Activated T-cell treated with anti-CD3 and anti-CD28 coated beads, Interleukin-2, amount 50 U/mL, for 72 hours (primary cell): Measurements from ENCODE around the gene PIEZO1. TPM values are rescaled to one million over a fixed set of nuclear protein-coding genes. Genes with fewer than 3 reads are reported as not detected.

Experiments used
- ATAC-seq, 2 donors: fragments of 150-1000 bp; cut with Tn5 transposase; replicated peaks in 1 of 2; 2 replicates each; pipeline ENCODE4 v1.10.0; 2021; ENCODE audit warnings: moderate library complexity in 2 of 2, mild to moderate bottlenecking in 1 of 2
- DNase-seq, 2 donors: peaks; one replicate each; pipeline ENCODE4 v3.0.0; 2021 to 2022; ENCODE audit warnings: mixed read lengths in 1 of 2
- H3K27ac Mint-ChIP-seq: one replicate; pipeline ENCODE4 v1.8.0; 2022; ENCODE audit warnings: mild to moderate bottlenecking, moderate library complexity, mixed read lengths
- H3K27me3 Mint-ChIP-seq: one replicate; pipeline ENCODE4 v1.8.0; 2022; ENCODE audit warnings: low read depth, mixed read lengths
- H3K36me3 Mint-ChIP-seq, 2 donors: one replicate each; pipeline ENCODE4 v1.8.0; 2022; ENCODE audit warnings: mixed read lengths in 2 of 2, mild to moderate bottlenecking in 1 of 2; ENCODE audit not compliant: insufficient read depth in 2 of 2
- H3K4me1 Mint-ChIP-seq: one replicate; pipeline ENCODE4 v1.8.0; 2022; ENCODE audit warnings: low read depth, mixed read lengths
- H3K4me3 Mint-ChIP-seq, 2 donors: one replicate each; pipeline ENCODE4 v1.8.0; 2022; ENCODE audit warnings: mild to moderate bottlenecking in 2 of 2, mixed read lengths in 2 of 2, moderate library complexity in 2 of 2
- H3K9me3 Mint-ChIP-seq, 2 donors: one replicate each; pipeline ENCODE4 v1.8.0; 2022; ENCODE audit warnings: mixed read lengths in 2 of 2
- total RNA-seq, 2 donors: library from RNA; stranded (reverse); gene quantifications; one replicate each; pipeline ENCODE4 v1.2.3, GENCODE V29; 2022

The PIEZO1 gene
- total RNA-seq, 2 donors from 2014 or later = 94.1 to 141 TPM

DNA sequence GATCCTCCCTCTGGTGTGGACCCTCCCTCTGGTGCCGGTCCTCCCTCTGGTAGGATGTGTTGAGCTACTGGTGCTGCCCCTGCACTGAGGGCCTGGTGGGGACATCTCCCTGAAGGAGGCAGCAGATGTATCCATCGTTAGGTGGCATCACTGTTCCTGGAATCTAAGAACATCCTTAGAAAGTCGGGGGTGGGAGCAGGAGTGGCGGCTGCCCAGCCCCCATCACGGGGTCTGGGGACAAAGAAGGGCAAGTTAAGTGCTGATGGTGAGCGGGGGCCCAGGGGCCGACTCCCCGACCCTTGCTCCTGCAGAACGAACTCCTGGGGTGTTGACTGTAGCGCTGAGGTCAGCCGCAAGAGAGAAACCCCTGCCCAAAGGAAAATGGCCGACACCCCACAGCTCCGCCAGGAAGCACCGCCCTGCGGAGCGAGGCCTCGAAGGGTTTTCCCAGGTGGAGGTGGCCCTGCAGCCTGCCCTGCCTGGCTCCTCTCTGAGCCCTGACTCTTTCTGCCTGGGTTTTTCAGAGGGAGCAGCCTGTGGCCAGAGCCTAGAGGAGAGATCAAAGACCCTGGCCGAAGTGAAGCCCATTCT, 73.2 kb downstream of the PIEZO1 start:
- no peaks in the 10 kb centered on the region for H3K36me3 Mint-ChIP-seq
- DNase-seq = no peak
- H3K4me3 Mint-ChIP-seq = no peak overlapping the region
- H3K27ac Mint-ChIP-seq = no peak overlapping the region
- H3K27me3 Mint-ChIP-seq = no peaks in the 10 kb centered on the region
- no peak for ATAC-seq
- H3K4me1 Mint-ChIP-seq = peaks cover 24% of the 10 kb centered on the region
- no peaks in the 10 kb centered on the region for H3K9me3 Mint-ChIP-seq

DNA sequence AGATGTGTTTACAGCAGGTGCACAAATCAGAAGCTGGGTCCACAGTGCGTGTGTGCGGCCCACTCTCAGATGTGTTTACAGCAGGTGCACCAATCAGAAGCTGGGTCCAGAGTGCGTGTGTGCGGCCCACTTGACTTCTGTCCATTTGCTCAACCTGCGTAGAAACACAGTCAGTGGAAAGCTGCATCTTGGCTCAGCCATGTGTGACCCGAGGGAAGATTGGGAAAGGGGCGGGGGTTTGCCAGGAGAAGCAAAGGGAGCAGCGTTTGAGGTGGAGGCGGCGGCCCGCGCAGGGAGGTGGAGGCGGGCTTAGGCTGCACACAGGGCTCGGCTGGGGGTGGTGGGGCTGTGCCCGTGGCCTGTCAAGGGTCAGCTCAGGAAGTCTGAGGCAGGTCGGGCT, 74.5 kb downstream of the PIEZO1 start:
- no peak overlapping the region for H3K27ac Mint-ChIP-seq
- H3K36me3 Mint-ChIP-seq = no peaks in the 10 kb centered on the region
- ATAC-seq (no peak), DNase-seq (no peak)
- H3K4me3 Mint-ChIP-seq = no peak overlapping the region
- H3K4me1 Mint-ChIP-seq = peaks cover 25% of the 10 kb centered on the region
- no peaks in the 10 kb centered on the region for H3K9me3 Mint-ChIP-seq
- no peaks in the 10 kb centered on the region for H3K27me3 Mint-ChIP-seq

DNA sequence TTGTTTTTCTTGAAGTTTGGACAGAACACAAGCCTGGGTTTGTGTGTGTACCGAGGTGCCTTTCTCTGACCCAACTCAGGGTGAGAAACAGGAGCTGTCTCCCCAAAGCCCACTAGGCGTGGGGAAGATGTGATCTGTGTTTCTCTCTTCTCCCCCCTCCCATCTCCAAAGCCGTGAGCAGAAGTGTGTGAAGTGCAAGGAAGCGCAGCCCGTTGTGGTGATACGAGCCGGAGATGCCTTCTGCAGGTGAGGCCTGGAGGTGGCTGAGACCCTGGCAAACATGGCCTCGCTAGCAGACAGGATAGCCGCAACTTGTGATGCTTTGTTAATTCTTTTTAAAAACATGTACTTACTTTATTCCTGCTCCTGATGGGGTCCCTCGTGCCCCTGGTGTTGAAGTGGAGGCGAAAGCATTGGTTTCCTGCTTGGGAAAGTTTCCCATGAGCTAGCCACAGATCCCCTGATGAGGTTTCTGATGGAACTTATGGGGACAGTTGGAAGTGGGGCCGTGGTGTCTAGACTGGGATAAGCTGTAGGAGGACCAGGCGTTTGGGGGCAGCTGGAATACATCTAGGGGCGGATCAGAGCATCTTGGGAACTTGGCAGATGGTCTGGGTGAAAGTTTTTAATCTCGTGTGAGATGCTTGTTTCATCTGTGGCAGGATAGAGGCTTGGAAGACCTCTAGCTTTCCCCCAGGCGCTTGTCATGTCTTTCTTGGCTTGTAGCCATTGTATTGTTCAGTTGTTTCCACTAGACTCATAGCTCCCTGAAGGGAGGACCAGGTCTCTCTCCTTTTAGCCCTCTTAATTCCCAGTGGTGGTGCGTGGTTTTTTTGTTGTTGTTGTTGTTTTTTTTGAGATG, 77.8 kb downstream of the PIEZO1 start:
- H3K4me1 Mint-ChIP-seq = peaks cover 58% of the 10 kb centered on the region
- ATAC-seq = no peak
- H3K27me3 Mint-ChIP-seq = no peaks in the 10 kb centered on the region
- H3K4me3 Mint-ChIP-seq = peak overlapping the region; percentile 87 to 93
- H3K36me3 Mint-ChIP-seq = no peaks in the 10 kb centered on the region
- H3K27ac Mint-ChIP-seq = peak overlapping the region; percentile 78
- H3K9me3 Mint-ChIP-seq = no peaks in the 10 kb centered on the region
- no peak for DNase-seq

DNA sequence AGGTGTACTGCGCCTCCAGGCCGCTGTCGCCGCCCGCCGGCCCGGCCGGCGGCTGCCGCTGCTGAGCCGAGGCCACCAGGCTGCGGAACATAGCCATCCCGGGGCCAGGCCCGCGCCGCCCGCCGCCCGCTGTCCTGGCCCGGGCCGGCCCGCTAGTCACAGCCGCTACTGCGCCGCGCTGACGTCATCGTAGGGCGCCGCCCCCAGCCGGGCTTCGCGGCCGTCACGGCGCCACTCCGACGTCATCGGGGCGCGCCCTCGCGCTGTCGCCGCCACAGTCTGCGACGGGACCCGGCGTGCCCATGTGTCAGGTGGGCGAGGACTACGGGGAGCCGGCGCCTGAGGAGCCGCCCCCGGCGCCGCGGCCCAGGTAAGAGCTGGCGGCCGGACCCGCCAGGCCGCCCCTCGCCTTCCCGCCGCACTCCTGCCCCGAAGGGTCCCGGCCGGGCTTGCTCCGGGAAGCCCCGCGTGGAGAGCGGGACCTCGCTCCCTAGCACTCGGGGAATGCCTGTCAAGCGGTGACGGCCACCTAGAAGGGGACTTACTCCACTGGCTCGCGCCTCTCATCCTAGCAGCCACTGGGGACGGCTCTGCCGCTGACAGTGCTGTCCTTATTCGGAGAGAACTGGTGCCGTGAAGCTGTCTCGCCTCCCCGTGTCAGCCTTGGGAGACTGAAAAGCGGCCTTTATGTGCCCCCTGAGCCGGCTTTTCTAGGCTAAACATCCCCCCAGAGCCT, 78.6 kb downstream of the PIEZO1 start, which contains the start of the genes CTU2 and RNF166:
Gene CTU2 (plus strand): TSS at position 275 of the 736 bp plus-strand sequence. CDS start 28 bp downstream, at position 303.
Gene RNF166 (minus strand): TSS at position 180 of the 736 bp plus-strand sequence. CDS start 83 bp downstream, at position 97.
- H3K36me3 Mint-ChIP-seq = no peaks in the 10 kb centered on the region
- H3K27me3 Mint-ChIP-seq = no peaks in the 10 kb centered on the region
- ATAC-seq (peak; percentile 78 to 80), DNase-seq (peak; percentile 95 to 97)
- peaks cover 66% of the 10 kb centered on the region for H3K4me1 Mint-ChIP-seq
- peak within 1 kb of the TSS; percentile 78 for H3K27ac Mint-ChIP-seq
- H3K9me3 Mint-ChIP-seq = no peaks in the 10 kb centered on the region
- H3K4me3 Mint-ChIP-seq = peak within 1 kb of the TSS; percentile 93

DNA sequence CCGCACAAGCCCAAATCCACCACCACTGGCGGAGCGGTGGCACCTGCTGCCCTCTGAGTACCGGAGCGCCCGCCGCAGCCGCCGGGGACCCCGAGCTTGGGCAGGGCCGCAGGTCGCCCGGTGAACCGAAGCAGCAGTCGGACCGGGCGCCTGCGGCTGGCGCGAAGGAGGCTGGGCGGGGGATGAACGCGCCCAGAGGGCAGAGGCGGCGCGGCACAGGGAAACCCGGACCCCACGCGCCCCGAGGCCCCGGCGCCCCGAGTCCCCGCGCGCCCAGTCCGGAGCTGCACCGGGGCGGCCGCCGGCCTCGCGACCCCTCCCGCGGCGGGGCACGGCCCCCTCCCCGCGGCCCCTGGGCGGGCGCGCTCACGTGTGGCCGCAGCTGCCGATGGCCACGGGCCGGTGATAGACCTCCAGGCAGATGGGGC, 79.2 kb downstream of the PIEZO1 start:
- ATAC-seq (peak; percentile 17 to 18), DNase-seq (peak; percentile 49 to 54)
- Mint-ChIP-seq H3K9me3 (no peaks in the 10 kb centered on the region), H3K36me3 (no peaks in the 10 kb centered on the region), H3K4me3 (peak overlapping the region; percentile 93), H3K27ac (no peak overlapping the region), H3K27me3 (no peaks in the 10 kb centered on the region), H3K4me1 (peaks cover 71% of the 10 kb centered on the region)

DNA sequence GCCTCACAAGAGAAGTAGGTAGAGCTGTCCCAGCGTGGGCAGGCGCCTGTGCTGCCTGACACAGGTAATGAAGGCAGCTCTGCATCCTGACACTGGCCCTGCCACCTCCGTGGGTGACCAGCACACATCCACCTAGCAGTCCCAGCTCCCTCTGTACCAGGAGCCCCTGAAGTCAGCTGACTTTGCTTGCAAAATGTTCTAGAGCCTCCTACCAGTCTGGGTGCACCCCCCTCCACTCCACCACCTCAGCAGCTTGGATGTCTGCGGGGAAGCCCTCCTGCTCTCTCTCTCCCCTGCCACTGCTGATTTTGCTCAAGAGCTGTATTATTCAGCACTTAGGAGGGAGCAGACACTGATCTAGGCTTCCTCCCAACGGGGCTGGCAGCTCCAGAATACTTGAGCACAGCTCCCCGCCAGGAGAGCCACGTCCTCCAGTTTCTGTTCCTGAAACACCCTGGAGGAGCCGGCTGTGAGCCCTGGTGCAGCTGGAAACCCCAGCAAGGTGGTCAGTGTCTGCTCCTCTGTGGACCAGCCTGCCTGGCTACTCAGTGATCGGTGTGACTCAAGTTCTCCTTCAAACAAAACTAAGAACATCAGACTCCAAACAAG, 79.8 kb downstream of the PIEZO1 start:
- Mint-ChIP-seq H3K4me1 (peaks cover 78% of the 10 kb centered on the region), H3K27ac (peak overlapping the region; percentile 52), H3K27me3 (no peaks in the 10 kb centered on the region), H3K36me3 (no peaks in the 10 kb centered on the region), H3K9me3 (no peaks in the 10 kb centered on the region), H3K4me3 (peak overlapping the region; percentile 83 to 93)
- DNase-seq = peak in 1 of 2 donors; percentile 29
- no peak for ATAC-seq

DNA sequence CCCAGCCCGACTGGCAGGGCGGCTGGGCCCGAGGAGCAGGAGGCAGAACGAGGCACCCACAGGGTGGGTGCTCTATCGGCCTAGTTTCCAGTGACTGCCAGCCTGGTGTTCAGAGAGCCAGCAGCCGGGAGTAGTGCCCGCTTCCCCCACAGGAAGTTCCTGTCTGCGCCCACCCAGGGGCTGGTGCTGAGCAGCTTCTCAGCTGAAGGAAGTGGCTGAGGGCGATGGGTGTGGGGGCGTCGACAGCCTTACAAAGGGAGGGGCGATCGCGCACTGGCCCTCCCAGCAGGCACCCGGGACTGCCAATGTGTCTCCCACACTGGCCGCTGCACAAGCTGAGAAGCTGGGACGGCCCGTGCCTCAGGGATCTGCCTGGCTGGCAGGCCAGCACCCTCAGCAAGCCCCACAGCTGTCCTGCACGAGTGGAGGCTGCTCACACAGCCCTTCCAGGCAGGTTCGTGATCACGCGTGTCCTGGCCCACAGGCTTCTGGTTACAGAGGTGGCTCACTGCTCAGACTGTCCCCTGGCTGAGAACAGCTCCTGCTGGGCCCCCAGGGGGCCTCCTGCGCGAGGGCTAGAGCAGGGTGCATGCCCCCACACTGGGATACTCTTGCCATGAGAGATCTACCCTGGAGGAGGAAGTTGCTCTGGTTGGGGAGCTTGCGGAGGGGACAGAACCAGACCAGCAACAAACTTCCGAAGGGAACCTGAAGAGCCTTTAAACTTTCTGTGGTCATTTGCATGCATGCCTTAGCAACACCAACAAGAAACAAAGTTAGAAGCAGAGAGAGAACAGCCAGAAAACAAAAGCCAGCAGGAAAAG, 81.3 kb downstream of the PIEZO1 start:
- Mint-ChIP-seq H3K27me3 (no peaks in the 10 kb centered on the region), H3K9me3 (no peaks in the 10 kb centered on the region)

DNA sequence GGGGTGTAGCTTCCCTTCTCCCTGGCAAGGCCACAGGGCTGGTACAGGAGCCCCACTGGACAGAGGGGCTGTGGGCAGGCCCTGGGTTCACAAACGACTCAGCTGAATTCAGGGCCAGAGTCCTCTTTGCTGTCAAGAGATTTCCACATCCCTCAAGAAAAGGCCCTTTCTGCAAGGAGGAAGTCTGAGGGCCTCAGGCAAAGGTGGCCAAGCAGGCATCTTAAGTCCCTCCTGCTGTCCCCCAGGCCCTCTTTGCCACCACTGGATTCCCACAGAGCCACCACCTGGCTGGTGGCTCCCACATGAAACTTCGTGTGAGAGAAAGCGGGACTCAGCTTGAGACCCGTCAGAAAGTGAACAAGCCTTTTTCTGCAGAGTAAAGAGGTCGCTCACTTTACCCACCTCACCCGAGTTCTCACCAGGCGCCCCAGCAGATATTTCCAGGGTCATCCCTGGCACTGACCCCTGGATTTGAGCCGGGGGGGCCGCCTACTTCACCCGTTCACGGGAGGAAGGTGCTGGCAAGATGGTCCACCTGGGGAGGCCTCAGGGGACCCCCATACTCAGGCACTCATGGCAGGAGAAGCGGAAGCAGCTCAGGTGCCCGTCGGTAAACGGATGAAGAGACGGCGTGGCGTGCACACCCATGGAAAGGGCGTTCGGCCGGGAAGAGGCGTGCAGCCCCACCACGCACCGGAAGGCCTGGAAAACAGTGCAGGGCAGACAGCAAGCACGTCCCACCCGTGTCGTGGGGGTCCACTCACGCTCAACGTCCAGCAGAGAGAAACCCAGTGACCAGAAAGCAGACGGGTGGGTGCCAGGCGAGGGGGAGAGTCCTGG, 82.4 kb downstream of the PIEZO1 start:
- no peaks in the 10 kb centered on the region for H3K27me3 Mint-ChIP-seq
- DNase-seq = no peak

More for the DNA sequence above, 81.3 kb downstream of the PIEZO1 start:
- Mint-ChIP-seq H3K4me1 (peaks cover 77% of the 10 kb centered on the region), H3K4me3 (peak overlapping the region; percentile 83 to 93), H3K36me3 (no peaks in the 10 kb centered on the region), H3K27ac (peak overlapping the region; percentile 7)
- peak; percentile 80 to 84 for DNase-seq
- ATAC-seq = peak; percentile 29 to 41

DNA sequence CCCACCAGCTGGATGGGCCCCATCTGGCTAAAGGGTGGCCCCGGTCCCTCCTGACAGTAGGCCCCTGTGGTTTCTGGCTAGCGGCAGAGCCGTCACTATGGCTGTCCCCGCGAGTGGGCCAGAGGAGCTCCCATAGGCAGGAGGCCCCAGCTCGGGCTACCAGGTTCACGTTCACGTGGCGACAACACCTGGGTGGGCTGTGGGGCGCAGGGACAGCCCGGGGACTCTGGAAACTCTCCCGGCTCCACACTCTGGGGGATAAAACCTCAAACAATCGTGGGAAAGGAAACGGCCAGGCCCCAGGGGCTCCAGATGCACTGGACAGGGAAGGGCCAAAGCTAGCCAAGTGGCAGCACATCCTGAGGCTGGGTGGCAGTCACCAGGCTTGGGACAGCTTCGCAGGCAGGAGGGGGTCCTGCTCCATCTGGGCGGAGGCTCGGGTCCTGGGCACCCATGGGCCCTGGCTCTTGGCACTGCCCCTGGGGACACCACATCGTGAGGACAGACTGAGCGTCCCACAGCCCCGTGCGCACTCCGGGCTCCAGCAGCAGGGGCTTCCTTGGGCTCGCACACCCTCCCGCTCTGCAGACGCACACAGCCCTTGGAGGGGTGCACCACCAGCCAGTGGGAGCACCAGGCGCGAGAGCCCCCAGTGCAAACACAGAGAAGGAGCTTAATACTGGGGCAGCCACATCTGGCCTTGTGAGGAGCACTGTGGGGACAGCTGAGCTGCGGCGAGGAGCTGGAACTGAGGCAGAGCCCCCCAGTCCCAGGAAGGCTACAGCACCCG, 83.2 kb downstream of the PIEZO1 start:
- DNase-seq (peak in 1 of 2 donors; percentile 30), ATAC-seq (no peak)
- Mint-ChIP-seq H3K27ac (peak overlapping the region; percentile 51), H3K9me3 (no peaks in the 10 kb centered on the region), H3K36me3 (no peaks in the 10 kb centered on the region), H3K4me3 (peak overlapping the region; percentile 83 to 93), H3K27me3 (no peaks in the 10 kb centered on the region), H3K4me1 (peaks cover 66% of the 10 kb centered on the region)

More for the DNA sequence above, 82.4 kb downstream of the PIEZO1 start:
- Mint-ChIP-seq H3K27ac (peak overlapping the region; percentile 13), H3K36me3 (no peaks in the 10 kb centered on the region), H3K4me1 (peaks cover 73% of the 10 kb centered on the region), H3K9me3 (no peaks in the 10 kb centered on the region), H3K4me3 (peak overlapping the region; percentile 83 to 93)
- no peak for ATAC-seq

DNA sequence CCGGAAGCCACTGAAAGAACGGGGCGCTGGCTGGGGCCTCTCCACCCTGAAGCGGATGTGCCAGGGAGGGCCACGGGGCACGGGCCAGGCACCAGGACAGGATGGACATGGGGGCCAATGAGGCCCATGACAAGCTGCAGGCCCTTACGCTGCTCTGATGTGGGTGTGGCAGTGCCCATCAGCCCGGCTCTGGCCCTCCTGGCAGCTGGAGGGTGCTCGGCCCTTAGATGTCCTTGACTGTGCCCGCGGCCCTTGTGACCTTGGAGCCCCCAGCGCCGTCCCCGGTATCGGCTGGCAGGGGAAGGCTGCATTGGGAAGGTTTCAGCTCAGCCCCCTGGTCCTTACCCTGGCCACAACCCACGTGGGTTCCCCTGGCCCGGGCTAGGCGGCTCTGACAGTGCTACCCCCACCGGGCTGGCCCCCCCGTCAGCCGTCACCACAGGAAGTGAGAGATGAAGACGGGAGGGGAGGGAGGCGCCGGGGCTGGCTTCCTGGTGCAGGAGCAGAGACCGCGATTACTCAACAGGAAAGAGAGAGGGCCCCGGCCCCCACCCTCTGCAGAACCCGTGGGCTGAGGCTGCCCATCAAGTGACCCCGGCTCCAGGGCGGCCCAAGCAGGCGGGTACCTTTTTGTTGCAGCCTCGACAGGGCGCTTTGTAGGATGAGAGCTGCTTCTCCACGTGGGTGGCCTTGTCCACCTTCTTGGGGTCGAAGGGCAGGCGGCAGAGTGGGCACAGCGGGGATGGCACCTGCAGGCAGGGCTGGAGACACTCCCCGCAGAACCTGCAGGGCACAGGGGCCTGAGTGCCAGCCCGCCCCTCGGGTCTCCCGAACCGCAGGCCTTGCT, 84.2 kb downstream of the PIEZO1 start:
- ATAC-seq (peak; percentile 81 to 84), DNase-seq (peak; percentile 94 to 95)
- H3K36me3 Mint-ChIP-seq = no peaks in the 10 kb centered on the region
- peak overlapping the region; percentile 83 to 93 for H3K4me3 Mint-ChIP-seq
- no peaks in the 10 kb centered on the region for H3K27me3 Mint-ChIP-seq
- H3K4me1 Mint-ChIP-seq = peaks cover 66% of the 10 kb centered on the region
- H3K9me3 Mint-ChIP-seq = no peaks in the 10 kb centered on the region
- peak overlapping the region; percentile 94 for H3K27ac Mint-ChIP-seq
